ENCODE results near the gene RECQL. TPM values are rescaled to one million over a fixed set of nuclear protein-coding genes. Genes with fewer than 3 reads are reported as not detected.

RECQL gene
- total and polyA plus RNA-seq, 9 of the 15 experiments (the other 6 are each of a cell fraction or from before 2014, with no cell fraction given): 22.2 to 44.7 (median 28.5) TPM

- no TSS peak for BruUV-seq (replicated peaks)
- no peak overlapping the region for H3K4me2 ChIP-seq (ENCODE audit: insufficient read depth, low read length)
- no peak for DNase-seq (ENCODE audit: extremely low read depth in 1 of 4, low spot score in 3 of 4)
- no peaks in the 10 kb centered on the region for H3K36me3 ChIP-seq (ENCODE audit: control insufficient read depth, insufficient read depth, low read length)
- ChIA-PET CTCF (ENCODE audit: low intra/inter-chr PET ratio) (no interaction called here), POLR2A (no interaction called here)
- FAIRE-seq: no peak
- no peak for TF ChIP-seq IFI16 (CRISPR knock-in tag; IDR thresholded peaks at IDR 0.05)
- no peak for TF ChIP-seq PREB (CRISPR knock-in tag; IDR thresholded peaks at IDR 0.05)
- 0 out of 2 replicates have a peak, but pooled peaks have one; percentile 23 for TF ChIP-seq SOX6 (IDR thresholded peaks at IDR 0.05)
- no peak for TF ChIP-seq GTF3C2 (IDR thresholded peaks at IDR 0.05; ENCODE audit: borderline replicate concordance, extremely low read depth, insufficient read length)
- no peak for TF ChIP-seq FOXM1 (IDR thresholded peaks at IDR 0.05; ENCODE audit: low read depth)
- TF ChIP-seq FOXM1 (CRISPR knock-in tag; IDR thresholded peaks at IDR 0.05; ENCODE audit: low read depth): no peak
- TF ChIP-seq TARDBP (IDR thresholded peaks at IDR 0.05): no peak
- no peaks in the 10 kb centered on the region for H3K9me1 ChIP-seq (ENCODE audit: control insufficient read depth, insufficient read depth, low read length)
- no peaks in the 10 kb centered on the region for H4K20me1 ChIP-seq (replicated peaks; ENCODE audit: control insufficient read depth, insufficient read depth, low read length)
- peaks cover 0 to 3% of the 10 kb centered on the region in 2 experiments; a peak in 1 of 5 replicates for H3K4me1 ChIP-seq (replicated peaks in 1 of 2; ENCODE audit: control insufficient read depth in 2 of 2, insufficient read depth in 2 of 2, low read length in 2 of 2)
- H3K9me3 ChIP-seq (replicated peaks; ENCODE audit: control insufficient read depth, insufficient read depth, low read depth, low read length): no peaks in the 10 kb centered on the region
- intact Hi-C loops (cut with micrococcal nuclease) (no loop called here), in situ Hi-C loops (cut with MboI) (no loop called here)
- H3K79me2 ChIP-seq (ENCODE audit: control insufficient read depth, insufficient read depth, low read length): peaks cover 3% of the 10 kb centered on the region; the same call in 2 of the 3 replicates
- no peak for ATAC-seq
- no peak overlapping the region for H3K4me3 ChIP-seq
- no peak overlapping the region for H2AFZ ChIP-seq (ENCODE audit: low read depth, low read length)
- H3K27me3 ChIP-seq (ENCODE audit: control insufficient read depth in 2 of 2, insufficient read depth in 2 of 2, low read length in 2 of 2): no peaks in the 10 kb centered on the region
- no peak overlapping the region for H3K9ac ChIP-seq (ENCODE audit: insufficient read depth in 1 of 2, low read depth in 2 of 2, low read length in 2 of 2)
- 38% methylated on average over 2 of the region's 2 CpGs for WGBS (ENCODE audit: insufficient coverage, low coverage, missing lambda C conversion rate)
- H3K27ac ChIP-seq (ENCODE audit: extremely low read depth, low read depth, low read length): no peak overlapping the region
Observed at GRCh38 chr12:21433525-21433924, 67.9 kb downstream of the RECQL start.
